Measurements from ENCODE around the gene OR4D1.

- TF ChIP-seq ZBTB49 (CRISPR knock-in tag; IDR thresholded peaks at IDR 0.05; ENCODE audit: borderline replicate concordance) (no peak), MTA3 (CRISPR knock-in tag; IDR thresholded peaks at IDR 0.05) (no peak), PHF20 (CRISPR knock-in tag; IDR thresholded peaks at IDR 0.05) (no peak), MAFK (conservative IDR thresholded peaks at IDR 0.05 in 1 of 2, IDR thresholded peaks at IDR 0.05 in 1 of 2; ENCODE audit: low read length in 2 of 2) (no peak), EP300 (IDR thresholded peaks at IDR 0.05; ENCODE audit: low read depth in 2 of 2, low read length in 2 of 2) (no peak), EP300 (CRISPR knock-in tag; IDR thresholded peaks at IDR 0.05; ENCODE audit: borderline replicate concordance) (no peak), CEBPB (IDR thresholded peaks at IDR 0.05; ENCODE audit: borderline replicate concordance, low read depth, low read length) (no peak), ZBTB37 (CRISPR knock-in tag; IDR thresholded peaks at IDR 0.05) (no peak), SP1 (IDR thresholded peaks at IDR 0.05) (no peak), SP1 (CRISPR knock-in tag; IDR thresholded peaks at IDR 0.05) (no peak), YY1 (IDR thresholded peaks at IDR 0.05; ENCODE audit: insufficient read depth, insufficient replicate concordance, low read depth, low read length) (no peak), ZNF557 (CRISPR knock-in tag; IDR thresholded peaks at IDR 0.05) (no peak), SIN3A (IDR thresholded peaks at IDR 0.05; ENCODE audit: borderline replicate concordance, low read depth, low read length) (no peak), SALL2 (CRISPR knock-in tag; IDR thresholded peaks at IDR 0.05) (no peak), CTCF (CRISPR knock-in tag; IDR thresholded peaks at IDR 0.05) (no peak)
- TF ChIP-seq, protein P1, sequence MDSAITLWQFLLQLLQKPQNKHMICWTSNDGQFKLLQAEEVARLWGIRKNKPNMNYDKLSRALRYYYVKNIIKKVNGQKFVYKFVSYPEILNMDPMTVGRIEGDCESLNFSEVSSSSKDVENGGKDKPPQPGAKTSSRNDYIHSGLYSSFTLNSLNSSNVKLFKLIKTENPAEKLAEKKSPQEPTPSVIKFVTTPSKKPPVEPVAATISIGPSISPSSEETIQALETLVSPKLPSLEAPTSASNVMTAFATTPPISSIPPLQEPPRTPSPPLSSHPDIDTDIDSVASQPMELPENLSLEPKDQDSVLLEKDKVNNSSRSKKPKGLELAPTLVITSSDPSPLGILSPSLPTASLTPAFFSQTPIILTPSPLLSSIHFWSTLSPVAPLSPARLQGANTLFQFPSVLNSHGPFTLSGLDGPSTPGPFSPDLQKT (CRISPR knock-in tag; IDR thresholded peaks at IDR 0.05; ENCODE audit: borderline replicate concordance): no peak
Observed at GRCh38 chr17:58202859-58203258, 54.7 kb downstream of the OR4D1 start.

Measured in HepG2 (cell line).